Measurements from ENCODE around the gene ETV7.
"Not testable (repeated sequence)": the region's sequence is repeated elsewhere in the genome, so short reads cannot be mapped to it uniquely, and the experiment has no call there.

The ETV7 gene

GRCh38 chr6:36362551-36363370, 24.7 kb downstream of the ETV7 start:
- DNase-seq: no peak

- DNase-seq: no peak
These were observed 26.4 kb downstream of the ETV7 start for GRCh38 chr6:36361071-36361470.

GRCh38 chr6:36360241-36361054, 27.0 kb downstream of the ETV7 start:
- peak; percentile 86 for DNase-seq

- DNase-seq: peak; percentile 43
These were observed 29.1 kb downstream of the ETV7 start for GRCh38 chr6:36358226-36358915.

- no peak for DNase-seq
These were observed 29.6 kb downstream of the ETV7 start for GRCh38 chr6:36357872-36358225.

- DNase-seq: no peak
These were observed 31.6 kb downstream of the ETV7 start for GRCh38 chr6:36355819-36356218.

GRCh38 chr6:36353411-36353915, 34.0 kb downstream of the ETV7 start:
- no peak for DNase-seq

GRCh38 chr6:36352477-36353157, 34.9 kb downstream of the ETV7 start:
- no peak for DNase-seq

GRCh38 chr6:36350681-36351571, 36.5 kb downstream of the ETV7 start:
- peak; percentile 91 for DNase-seq

- no peak for DNase-seq
These were observed 37.4 kb downstream of the ETV7 start for GRCh38 chr6:36350082-36350481.

GRCh38 chr6:36349240-36349639, 38.2 kb downstream of the ETV7 start:
- peak; percentile 68 for DNase-seq

GRCh38 chr6:36347621-36348020, 39.8 kb downstream of the ETV7 start:
- peak; percentile 99 for DNase-seq

GRCh38 chr6:36346486-36347273, 40.8 kb downstream of the ETV7 start:
- no peak for DNase-seq

GRCh38 chr6:36345681-36346466, 41.6 kb downstream of the ETV7 start:
- peak; percentile 60 for DNase-seq

- no peak for DNase-seq
These were observed 44.3 kb downstream of the ETV7 start for GRCh38 chr6:36343109-36343680.

- peak; percentile 70 for DNase-seq
These were observed 46.6 kb downstream of the ETV7 start for GRCh38 chr6:36340618-36341454.

GRCh38 chr6:36340306-36340617, 47.2 kb downstream of the ETV7 start:
- no peak for DNase-seq

- DNase-seq: no peak
These were observed 48.3 kb downstream of the ETV7 start for GRCh38 chr6:36339146-36339545.

GRCh38 chr6:36338223-36338622, 49.2 kb downstream of the ETV7 start:
- DNase-seq: not testable (repeated sequence)
